Hematopoietic multipotent progenitor cell (in vitro differentiated cells): ENCODE measurements around the gene COL11A2. TPM values are rescaled to one million over a fixed set of nuclear protein-coding genes. Genes with fewer than 3 reads are reported as not detected.

ENCODE experiments used
- DNase-seq, 3 donors: peaks; one replicate each; pipeline ENCODE4 v3.0.0-alpha.2; 2011 to 2015; ENCODE audit warnings: low read depth in 2 of 3, low spot score in 2 of 3
- small RNA-seq: library from RNA; depleted of rRNA; stranded (forward); fragments of <200 nt; gene quantifications from one replicate; pipeline ENCODE3, GENCODE V24; 2012
- total RNA-seq: library from RNA; depleted of rRNA; stranded (reverse); fragments of >200 nt; gene quantifications from one replicate; pipeline ENCODE4 v1.2.3, GENCODE V29; 2012

Gene COL11A2
- total RNA-seq, 1 donor: 0.27 TPM

DNA sequence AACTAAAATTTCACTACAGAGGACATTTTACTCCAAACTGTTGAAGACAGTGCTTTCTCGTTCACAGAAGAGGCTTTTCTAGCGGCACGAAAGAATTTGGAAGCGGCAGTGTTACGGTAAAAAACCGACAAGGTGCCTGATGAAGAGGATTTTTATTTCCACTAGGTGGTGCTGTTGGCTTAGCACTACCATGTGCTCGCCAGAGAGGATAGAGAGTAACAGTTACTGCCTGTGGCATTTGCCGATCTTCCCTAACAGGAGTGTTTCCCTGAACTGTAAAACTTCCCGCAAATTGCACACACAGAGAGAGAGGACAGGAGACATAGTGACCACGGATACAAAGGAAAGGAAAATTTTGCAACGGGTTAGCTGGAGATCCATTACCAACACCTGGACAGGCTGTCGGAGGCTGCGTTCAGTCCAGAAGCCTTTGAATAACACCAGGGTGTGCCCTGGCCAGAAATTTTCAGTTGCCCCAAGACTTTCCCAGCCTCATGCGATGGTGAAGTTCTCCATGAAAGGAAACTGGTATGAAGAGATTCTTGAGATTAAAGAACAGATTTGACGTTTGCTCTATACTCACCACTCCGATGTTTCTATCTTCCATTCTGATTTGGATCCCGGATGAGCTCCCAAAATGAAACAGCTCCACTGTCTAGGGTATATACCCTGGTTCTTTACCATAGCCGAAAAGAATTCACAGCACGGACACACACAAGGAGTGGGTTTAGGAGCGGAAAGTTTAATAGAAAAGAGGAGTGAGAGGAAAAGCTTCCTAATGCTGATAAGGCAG lies 68.3 kb downstream of the COL11A2 start:
- peak in 2 of 3 donors; percentile 26 to 78 for DNase-seq

DNA sequence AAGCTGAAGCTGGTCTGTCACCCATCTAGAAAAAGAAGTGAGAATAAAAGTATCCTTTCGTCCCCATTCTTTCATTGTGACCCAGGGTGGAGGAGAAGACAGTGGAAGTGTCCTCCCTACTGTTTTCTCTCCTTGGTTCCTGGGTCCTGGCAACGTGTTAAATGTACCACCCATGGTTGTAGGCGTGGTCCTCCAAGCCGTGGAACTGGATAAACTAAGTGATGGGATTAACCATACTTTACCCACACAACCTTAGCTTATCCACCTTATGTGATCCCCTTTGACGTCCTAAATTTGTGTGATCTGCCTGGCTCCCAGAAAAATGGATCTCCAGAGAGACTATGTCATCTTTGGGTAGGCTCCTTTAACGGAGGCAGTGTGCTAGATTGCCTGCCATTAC lies 69.1 kb downstream of the COL11A2 start:
- no peak for DNase-seq

DNA sequence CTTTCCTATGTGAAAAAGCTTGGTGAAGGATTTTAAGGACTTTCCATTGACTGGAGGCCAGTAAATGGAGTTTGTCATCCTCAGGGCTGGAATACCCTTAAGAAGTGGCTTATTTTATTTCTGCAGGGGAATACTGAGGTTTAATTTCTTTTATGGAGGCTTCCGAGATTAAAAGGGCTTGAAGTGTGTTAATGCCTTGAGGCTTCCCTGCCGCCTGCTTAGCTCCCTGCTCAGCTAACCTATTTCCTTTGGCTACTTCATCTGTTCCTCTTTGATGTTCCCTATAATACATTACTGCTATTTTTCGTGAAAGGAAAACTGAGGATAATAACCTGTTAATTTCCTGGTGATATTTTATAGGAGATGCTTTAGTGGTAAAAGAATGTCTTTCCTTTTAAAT lies 72.3 kb downstream of the COL11A2 start:
- DNase-seq: no peak

DNA sequence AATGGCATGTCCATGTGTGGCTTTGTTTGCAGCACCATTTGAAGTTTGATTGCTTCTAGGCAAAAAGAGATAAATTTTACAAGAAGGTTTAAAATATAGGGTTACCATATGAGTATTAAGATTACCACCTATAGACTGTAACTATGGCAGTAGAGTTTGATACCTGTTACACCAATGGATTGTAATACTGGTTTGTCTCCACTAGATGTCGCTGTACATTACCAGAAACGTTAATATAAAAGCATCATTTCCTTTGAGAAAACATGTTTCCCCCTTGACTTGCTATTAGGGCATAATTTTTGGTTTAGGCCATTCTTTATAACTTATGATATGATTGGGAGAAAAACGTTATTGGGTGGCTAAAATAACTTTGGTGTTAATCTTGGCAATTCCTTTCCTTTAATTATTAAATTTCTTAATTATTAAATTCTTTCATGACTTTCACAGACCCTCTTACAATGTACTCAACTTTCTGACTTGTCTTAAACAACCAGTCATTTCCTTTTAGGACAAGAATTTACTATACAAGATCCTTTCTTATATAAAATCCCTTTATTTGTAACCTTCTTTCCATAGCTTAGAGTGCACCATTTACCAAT lies 73.6 kb downstream of the COL11A2 start:
- peak; percentile 46 to 81 (median 57) for DNase-seq

DNA sequence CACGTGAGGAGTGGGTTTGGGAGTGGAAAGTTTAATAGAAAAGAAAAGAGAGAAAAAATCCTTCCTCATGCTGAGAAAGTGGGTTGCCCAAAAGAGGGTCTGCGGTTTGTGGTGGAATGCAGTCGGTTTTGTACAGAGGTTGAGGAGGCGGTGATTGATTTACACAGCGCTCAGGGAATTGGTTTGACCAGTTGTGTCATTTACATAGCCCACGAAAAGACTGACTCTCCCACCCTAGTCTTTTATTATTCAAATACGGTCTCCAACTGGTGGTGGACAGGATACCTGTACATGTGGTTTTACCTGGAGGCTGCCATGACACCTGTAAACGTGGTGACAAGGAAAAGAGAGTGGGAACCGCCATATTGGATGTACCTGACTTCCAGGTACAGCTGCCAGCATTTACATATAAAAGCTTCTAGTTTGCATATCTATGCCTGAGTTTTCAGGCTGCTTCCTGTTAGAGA lies 74.4 kb downstream of the COL11A2 start:
- DNase-seq: peak in 1 of 3 donors; percentile 19

DNA sequence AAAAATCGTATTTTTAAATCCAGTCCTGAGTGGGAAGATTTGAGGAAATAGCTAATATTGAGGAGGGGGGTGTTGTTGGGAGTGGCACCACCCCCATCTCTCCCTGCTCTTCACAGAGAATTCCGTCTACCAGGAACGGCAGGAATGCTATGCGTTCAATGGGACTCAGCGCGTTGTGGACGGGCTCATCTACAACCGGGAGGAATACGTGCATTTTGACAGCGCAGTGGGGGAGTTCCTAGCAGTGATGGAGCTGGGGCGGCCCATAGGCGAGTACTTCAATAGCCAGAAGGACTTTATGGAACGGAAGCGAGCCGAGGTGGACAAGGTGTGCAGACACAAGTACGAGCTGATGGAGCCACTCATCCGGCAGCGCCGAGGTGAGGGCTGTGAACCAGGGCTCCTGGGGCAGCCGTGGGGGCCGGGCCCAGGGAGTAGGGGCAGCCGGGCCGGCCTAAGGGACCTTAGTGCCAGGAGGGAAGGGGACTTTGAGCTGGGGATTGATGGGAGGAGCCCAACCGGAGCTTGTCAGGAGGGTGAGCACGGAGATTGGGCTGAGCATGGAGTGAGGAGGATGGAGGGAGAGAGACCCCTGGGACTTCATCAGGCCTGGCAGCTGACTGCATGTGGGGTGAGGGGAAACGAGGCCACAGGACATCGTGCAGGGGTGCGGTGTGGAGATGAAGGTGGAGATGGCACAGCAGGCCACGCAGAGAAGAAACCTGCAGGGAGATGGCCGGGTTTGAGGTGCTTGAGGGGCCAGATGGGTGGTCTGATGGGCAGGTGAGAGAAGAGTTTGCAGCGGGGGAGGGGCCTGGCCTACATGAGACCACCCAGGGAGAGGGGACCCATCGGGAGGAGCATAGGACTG lies 75.2 kb downstream of the COL11A2 start:
- DNase-seq: no peak

DNA sequence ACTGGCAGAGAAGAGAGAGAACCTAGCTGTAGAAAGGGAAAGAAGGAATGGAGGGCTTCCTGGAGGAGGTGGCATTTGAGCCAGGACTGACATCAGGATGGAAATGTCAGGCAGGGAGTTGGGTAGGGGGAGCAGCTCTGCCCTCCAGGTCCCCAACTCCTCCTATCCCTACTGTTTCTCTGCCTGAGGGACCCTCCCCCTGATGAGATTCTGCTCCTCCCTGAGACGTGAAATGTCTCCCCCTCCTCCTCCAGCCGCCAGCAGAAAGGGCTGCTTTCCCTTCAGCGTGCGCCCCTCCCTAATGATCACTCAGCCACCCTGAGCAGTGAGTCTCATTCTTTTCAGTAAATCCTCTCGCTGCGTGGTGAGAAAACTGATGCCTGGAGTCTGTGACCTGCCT lies 75.8 kb downstream of the COL11A2 start:
- no peak for DNase-seq

DNA sequence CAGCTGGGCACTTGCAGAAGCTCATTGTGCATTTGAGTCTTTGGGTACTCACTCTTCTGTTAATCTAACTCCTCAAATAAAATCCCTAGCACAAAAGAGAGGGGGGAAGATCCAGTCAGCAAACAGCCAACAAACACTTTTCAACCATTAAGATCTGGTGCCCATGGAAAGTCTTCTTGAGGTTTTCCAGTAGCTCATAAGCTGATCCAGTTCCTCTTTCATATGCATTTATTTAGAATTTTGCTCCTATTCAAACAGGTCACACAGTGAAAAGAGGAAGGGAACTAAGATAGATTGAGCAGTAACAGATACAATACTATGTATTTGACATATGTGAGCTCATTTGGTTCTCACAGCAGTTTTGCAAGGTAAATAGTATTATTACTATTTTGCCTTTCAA lies 77.9 kb downstream of the COL11A2 start:
- DNase-seq: peak in 1 of 3 donors; percentile 56

DNA sequence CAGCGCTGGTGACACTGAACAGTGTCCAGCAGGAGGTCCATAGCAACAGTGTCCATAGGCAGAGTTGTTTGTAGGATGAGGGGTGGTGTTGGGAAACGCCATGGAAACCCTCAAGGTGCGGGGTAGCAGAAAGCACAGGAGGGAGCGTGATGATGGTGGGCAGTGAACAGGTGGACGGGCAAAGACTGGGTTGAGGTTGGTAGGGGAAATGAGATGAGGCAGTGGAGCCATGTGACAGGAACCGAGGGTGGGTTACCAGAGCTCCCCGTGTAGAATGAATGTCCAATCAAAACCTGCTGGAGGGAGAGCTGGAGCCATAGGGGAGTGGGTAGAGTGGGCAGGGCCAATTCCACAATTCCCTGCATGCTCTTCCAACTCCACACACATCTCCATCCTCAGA lies 78.5 kb downstream of the COL11A2 start:
- DNase-seq: no peak

Small RNA genes within 50 kb of the gene (small RNA-seq; reads per million reads assigned to genes)
- 3.7 reads per million, percentile 83 among the genes with 10 or more reads in this experiment for gene MIR219A1
- gene RNY4P10: not detected

Other genes with a start within 250 kb of the COL11A2 start
- gene HLA-DMA, start 239.4 kb downstream of the COL11A2 start, total RNA-seq: 156 TPM
- 191 TPM for gene BRD2, start 223.9 kb downstream of the COL11A2 start, total RNA-seq
- 209 TPM for gene HLA-DOA, start 182.9 kb downstream of the COL11A2 start, total RNA-seq
- 618 TPM for gene HLA-DPA1, start 118.8 kb downstream of the COL11A2 start, total RNA-seq
- 396 TPM for gene HLA-DPB1, start 116.5 kb downstream of the COL11A2 start, total RNA-seq
- 23.4 TPM for gene RXRB, start 8.2 kb upstream of the COL11A2 start, total RNA-seq
- gene SLC39A7, start 8.4 kb upstream of the COL11A2 start, total RNA-seq: 29.9 TPM
- 55.7 TPM for gene HSD17B8, start 12.2 kb upstream of the COL11A2 start, total RNA-seq
- gene RING1, start 16.0 kb upstream of the COL11A2 start, total RNA-seq: 40.4 TPM
- gene VPS52, start 79.4 kb upstream of the COL11A2 start, total RNA-seq: 62.5 TPM
- 10,287 TPM for gene RPS18, start 79.6 kb upstream of the COL11A2 start, total RNA-seq
- 14.3 TPM for gene B3GALT4, start 84.7 kb upstream of the COL11A2 start, total RNA-seq
- 63.3 TPM for gene WDR46, start 96.8 kb upstream of the COL11A2 start, total RNA-seq
- gene PFDN6, start 97.1 kb upstream of the COL11A2 start, total RNA-seq: 7.5 TPM
- gene RGL2, start 106.5 kb upstream of the COL11A2 start, total RNA-seq: 35.5 TPM
- gene TAPBP, start 121.6 kb upstream of the COL11A2 start, total RNA-seq: 323 TPM
- 27.7 TPM for gene ZBTB22, start 125.3 kb upstream of the COL11A2 start, total RNA-seq
- 63.6 TPM for gene DAXX, start 130.5 kb upstream of the COL11A2 start, total RNA-seq
- 4.8 TPM for gene KIFC1, start 199.4 kb upstream of the COL11A2 start, total RNA-seq
- 22.9 TPM for gene PHF1, start 218.5 kb upstream of the COL11A2 start, total RNA-seq
- gene CUTA, start 225.6 kb upstream of the COL11A2 start, total RNA-seq: 109 TPM
- 22.4 TPM for gene SYNGAP1, start 227.6 kb upstream of the COL11A2 start, total RNA-seq